ENCODE data around the gene CYS1.

DNA sequence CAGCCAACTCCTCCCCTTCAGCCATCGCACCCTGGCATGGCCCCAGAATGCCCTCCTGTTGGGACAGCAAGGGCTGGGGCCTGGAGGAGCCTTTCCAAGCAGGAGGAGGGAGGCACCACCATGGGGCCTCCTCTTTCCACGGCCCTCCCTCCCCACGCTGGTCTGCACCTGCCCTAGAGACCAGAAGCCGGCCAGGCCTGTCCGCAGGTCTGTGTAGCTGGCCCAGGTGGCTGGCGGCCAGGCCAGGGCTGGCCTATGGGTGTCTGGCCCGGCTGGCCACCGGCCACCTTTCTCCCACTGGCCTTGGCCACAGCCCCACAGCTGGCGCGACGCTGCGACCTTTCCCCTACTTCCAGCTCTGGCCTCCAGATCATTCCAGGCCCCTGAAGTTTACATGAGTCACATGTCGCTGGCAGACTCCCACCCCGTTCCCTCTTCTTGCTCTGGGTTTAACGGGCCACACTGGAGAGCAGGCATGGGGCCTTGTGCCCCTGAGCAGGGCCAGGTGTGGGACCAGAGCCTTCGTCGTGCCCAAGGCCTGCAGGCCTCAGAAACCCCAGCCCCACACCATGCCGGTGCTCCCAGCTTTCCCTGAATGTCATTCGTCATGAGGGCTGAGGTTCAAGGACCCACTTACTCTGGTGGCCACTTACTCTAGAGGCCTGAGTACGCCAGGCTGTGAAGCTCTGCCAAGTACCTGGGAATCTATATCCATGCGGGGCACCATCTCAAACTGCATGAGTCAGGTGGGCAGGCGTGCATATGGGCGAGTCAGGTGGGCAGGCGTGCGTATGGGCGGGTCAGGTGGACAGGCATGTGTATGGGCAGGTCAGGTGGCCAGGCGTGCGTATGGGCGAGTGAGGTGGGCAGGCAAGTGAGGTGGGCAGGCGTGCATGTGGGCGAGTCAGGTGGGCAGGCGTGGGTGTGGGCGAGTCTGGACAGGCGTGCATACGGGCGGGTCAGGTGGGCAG, 70.1 kb downstream of the CYS1 start:
- TF ChIP-seq POLR2AphosphoS5 (IDR thresholded peaks at IDR 0.05; ENCODE audit: insufficient read depth in 1 of 2, low read depth in 1 of 2), result peak in 1 of 2 donors; percentile 59
- TF ChIP-seq, protein P1, sequence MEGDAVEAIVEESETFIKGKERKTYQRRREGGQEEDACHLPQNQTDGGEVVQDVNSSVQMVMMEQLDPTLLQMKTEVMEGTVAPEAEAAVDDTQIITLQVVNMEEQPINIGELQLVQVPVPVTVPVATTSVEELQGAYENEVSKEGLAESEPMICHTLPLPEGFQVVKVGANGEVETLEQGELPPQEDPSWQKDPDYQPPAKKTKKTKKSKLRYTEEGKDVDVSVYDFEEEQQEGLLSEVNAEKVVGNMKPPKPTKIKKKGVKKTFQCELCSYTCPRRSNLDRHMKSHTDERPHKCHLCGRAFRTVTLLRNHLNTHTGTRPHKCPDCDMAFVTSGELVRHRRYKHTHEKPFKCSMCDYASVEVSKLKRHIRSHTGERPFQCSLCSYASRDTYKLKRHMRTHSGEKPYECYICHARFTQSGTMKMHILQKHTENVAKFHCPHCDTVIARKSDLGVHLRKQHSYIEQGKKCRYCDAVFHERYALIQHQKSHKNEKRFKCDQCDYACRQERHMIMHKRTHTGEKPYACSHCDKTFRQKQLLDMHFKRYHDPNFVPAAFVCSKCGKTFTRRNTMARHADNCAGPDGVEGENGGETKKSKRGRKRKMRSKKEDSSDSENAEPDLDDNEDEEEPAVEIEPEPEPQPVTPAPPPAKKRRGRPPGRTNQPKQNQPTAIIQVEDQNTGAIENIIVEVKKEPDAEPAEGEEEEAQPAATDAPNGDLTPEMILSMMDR (IDR thresholded peaks at IDR 0.05), result no peak
